HG03378 (cell line): Measurements from ENCODE around the gene SMURF1.

Experiments
- ATAC-seq: cut with Tn5 transposase; IDR thresholded peaks from one replicate; pipeline ENCODE4 v1.9.1; 2021; ENCODE audit warnings: mild to moderate bottlenecking, moderate library complexity; ENCODE audit not compliant: unreplicated experiment

The SMURF1 gene

DNA sequence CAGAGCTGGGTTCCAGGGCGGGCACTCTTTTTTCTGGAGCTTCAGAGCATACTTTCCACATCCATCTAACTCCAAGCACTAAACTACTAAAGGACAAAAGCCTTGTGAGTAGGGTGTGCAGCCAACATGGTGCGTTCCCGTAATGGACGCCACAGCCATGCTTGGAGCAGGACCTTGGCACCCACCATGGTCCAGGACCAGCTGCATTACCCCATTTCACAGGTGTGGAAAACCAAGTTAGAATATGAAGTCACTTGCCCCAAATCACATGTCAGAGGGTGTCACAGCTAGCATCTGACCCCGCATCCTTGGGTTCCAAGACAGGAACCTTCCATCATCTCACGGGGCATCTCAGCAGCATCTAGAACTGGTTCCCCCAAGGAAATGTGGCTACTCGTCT is 112.4 kb downstream of the SMURF1 start:
- no peak for ATAC-seq

DNA sequence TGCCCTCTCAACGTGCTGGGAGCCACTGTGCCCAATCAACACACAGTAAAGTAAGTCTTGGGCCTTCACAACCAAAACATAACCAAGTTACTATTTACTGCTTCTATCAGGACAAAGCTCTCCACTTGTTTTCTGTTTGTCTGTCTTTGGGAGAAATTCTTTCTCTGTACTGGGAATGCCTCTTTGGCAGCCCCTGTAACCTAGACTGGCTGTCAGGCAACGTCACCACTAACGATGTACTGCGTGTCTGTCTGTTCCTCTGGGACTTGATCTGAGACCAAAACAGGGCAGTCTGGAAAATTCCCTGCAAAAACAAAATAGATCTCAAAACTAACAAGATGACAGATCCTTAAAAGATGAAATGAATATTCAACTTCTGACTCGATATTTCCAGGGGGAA is 113.0 kb downstream of the SMURF1 start:
- no peak for ATAC-seq

DNA sequence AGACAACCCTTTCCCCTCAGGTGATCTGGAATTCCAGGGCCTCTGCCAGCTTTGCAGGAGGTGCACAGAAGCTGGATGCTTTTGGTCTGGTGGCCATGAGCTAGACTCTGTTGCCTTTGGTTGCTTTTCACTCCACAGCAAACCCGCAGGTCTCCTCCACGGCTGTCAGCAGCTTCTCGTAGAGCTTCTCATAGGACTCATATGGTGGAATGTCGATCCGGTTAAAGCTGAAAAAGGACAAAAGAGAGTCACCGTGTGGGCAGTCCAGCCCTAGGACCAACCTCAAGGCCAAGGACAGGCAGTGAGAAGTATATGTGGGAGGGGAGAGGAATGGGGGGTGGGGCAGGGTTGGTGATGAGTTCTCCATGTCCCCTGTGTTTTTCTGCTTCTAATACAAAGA is 113.5 kb downstream of the SMURF1 start:
- ATAC-seq: no peak

DNA sequence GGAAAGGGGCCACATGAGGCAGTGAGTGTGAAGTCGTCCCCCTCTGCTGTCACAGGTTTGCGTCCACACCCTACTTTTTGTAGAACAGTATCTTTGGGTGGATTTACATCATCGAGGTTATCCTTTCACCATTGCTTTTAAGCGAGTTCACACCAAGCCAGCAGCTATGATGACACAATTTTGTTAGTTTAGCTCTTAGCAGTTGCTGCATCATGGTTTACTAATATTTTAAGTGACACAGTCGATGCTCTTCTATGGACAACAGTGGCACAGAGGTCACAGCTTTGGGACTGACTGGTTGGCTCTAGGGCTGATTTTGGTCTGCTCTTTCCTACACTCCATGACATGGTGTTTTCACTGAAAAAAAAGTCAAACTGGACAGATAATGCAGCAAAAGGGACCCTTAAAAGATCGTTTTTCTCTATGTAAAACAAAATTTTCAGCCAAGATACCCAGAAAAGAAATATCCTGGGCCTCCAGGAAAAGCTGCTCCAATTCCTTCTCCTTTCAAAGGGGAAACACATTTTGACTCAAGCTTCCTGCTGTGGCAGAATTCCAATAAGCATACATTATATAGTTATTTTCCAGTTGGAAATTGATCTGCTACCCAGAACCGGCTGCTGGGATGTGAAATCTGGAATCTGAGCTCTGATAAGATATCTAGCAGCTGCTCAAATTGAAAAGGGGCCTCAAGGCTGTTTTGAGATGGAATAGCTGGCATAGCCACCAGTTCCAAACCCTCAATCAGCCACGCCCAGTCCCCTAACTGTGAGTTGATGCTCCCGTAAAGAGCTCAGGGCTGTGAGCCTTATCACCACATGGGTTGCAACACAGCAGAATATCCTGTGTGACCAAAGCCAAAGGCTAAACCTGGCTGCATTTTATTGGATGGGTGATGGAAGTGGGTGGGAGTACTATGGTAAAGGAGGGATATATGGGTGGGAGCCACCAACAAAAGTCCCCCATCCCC is 114.2 kb downstream of the SMURF1 start:
- no peak for ATAC-seq

DNA sequence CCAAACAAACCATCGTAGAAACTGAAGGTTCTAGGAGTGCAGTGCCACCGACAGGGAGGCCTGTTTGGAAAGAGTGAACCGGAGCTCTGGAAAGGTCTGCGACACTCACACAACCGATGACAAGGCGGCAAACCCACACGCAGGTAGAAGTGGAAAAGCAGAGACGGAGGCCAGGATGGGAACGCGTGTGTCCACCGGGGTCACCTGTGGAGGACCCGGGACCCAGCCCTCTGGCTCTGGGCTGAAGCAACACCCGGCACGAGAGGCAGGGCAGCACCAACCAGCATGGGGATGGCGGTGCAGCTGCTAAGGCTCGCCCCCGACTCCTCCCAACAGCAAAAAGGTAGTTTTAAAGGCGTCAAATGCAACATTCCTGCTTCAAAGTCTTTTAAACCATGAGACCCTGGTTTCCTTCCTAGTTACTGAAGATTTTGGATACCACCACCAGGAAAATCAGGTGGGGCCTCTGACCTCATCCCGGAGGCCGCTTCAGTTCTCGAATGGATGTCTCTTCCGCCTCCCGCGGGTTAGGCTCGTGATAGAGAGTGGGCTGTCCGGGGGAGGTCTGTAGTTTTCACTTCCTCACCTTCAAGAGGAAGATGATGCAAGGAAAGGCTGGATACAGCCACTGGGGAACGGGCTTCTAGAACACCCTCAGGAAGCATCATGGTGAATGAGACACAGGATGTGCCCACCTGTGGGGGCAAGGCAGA is 115.5 kb downstream of the SMURF1 start:
- no peak for ATAC-seq

DNA sequence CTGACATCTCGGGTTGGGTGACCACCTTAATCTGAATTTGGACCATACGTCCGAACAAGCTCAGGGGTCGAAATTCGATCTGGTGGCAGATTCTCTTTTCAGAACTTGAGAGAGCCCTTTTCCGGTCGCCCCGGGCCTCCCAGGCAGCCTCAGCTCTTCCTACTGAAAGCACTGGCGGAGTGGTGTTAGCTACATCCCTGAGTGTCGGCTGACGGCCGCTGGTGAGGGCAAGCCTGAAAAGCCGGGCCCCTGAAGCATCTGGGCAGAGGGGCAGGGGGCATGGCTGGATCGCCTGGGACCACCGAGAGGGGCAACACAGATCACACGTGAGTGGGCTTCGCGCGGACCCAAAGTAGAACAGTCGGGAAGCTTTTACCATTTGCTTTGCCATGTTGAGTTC is 116.1 kb downstream of the SMURF1 start:
- no peak for ATAC-seq

DNA sequence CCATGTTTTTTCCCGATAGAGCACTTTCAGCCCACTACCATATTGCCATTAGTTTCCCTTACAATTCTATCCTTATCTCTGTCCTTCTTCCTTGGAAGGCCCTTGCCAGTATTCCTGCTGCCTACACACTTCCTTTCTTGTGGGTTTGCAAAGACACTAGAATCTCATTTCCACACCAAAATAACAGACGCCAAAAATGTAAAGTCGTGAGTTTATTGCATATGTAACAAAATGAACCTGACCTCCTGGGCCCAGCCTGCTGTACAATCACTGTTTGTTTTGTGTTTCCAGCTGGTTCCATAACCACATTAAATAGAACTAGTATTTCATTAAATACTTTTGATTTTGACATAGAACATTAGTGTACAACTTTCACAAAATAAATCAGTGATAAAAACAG is 116.7 kb downstream of the SMURF1 start:
- ATAC-seq: no peak

DNA sequence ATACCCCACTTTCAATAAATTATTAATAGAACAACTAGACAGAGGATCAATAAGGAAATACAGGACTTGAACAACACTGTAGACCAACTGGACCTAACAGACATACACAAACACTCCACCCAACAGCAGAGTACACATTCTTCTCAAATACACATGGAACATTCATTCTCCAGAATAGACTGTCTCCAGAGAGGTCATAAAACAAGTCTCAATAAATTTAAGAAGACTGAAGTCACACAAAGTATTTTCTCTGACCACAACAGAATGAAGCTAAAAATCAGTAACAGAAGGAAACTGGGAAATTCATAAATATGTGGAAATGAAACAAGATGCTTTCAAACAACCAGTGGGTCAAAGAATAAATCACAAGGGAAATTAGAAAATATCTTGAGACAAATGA is 119.8 kb downstream of the SMURF1 start:
- ATAC-seq: no peak

DNA sequence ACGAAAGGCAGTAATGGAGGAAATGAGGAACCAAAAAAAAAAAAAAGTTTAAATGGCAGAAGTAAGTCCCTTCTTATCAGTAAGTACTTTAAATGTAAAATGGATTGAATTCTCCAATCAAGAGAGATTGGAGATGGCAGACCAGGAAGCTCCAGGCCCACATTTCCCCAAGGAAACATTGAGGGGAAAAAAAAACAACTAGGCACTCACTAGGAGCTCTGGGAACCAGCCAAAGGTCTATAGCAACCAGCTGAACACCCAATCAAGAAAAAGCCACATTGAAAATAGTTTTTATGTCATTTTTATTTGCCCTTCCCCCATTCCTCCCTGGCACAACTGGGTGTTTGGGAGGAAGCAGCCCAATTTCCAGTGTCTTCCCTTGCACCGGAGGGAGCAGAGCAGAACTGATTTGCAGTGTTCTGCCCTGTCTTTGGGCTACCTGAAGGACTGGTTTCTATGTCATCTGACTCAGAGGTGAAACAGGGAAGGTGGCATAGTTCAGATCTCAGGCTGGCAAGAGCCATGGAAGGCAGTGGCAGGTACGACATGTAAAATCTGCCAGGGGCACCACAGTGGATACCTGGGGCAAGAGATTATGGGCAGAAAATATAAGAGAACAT is 121.9 kb downstream of the SMURF1 start:
- no peak for ATAC-seq

DNA sequence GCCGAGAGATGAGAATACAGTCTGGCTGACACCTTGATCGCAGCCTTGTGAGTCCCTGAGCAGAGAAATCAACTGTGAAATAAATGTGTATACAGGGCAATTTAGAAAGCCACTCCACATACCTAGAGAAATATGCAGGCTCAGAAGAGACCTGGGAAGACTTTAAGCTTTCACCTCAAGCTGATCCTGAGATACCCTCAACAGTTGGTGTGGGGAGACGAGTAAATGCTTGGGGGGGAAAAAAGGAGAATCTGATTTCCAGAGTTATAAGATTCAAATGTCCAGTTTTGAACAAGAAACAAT is 123.5 kb downstream of the SMURF1 start:
- ATAC-seq: no peak

DNA sequence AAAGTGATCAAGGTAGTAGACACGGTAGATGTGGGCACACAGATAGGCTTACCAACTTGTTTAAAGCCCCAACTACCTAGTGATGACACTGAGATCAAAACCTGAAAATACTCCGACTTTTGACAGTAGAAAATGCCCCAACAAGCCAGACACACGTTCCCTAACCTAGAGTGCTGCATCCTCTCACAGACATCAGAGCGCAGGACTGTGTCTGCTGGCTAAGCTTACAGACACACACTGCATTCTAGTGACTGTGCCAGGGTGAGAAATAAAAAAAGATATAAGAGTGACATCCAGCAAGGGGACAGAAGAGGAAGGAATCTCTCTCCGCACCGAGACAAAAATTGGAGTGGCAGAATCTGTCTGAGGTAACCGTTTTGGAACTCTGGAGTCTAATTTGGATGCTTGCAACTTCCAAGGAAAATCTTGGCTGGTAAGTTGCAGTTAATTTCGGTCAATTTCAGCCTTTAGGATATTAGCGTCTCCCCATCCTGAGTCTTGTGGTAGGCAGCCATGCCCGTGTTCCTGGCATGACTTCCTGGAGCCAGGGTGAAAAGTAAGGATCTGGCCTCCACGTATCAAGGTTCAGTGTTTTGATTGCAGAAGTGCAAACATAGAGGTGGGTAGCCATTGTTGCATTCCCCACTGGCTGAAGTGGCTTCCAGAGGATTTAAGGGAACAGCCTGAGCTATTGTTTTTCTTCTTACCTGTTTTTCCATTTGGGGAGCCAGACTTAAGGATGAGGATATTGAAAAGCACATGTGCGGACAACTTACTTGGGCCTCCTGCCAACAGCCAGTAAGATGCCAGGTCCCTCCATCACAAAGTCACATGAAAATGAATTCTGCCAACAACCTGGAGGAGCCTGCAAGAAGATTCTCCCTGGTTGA is 124.1 kb downstream of the SMURF1 start:
- ATAC-seq: no peak

DNA sequence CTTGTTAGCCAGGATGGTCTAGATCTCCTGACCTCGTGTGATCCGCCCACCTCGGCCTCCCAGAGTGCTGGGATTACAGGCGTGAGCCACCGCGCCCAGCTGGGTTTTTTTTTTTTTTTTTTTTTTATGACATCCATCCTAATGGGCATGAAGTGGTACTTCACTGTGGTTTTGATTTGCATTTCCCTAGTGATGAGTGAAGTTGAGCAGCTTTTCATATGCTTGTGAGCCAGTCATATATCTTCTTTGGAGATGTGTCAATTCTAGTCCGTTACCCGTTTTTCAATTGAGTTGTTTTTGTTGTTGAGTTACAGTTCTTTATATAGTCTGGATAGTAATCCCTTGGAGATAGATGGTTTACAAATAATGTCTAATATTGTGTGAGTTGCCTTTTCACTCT is 127.7 kb downstream of the SMURF1 start:
- no peak for ATAC-seq

DNA sequence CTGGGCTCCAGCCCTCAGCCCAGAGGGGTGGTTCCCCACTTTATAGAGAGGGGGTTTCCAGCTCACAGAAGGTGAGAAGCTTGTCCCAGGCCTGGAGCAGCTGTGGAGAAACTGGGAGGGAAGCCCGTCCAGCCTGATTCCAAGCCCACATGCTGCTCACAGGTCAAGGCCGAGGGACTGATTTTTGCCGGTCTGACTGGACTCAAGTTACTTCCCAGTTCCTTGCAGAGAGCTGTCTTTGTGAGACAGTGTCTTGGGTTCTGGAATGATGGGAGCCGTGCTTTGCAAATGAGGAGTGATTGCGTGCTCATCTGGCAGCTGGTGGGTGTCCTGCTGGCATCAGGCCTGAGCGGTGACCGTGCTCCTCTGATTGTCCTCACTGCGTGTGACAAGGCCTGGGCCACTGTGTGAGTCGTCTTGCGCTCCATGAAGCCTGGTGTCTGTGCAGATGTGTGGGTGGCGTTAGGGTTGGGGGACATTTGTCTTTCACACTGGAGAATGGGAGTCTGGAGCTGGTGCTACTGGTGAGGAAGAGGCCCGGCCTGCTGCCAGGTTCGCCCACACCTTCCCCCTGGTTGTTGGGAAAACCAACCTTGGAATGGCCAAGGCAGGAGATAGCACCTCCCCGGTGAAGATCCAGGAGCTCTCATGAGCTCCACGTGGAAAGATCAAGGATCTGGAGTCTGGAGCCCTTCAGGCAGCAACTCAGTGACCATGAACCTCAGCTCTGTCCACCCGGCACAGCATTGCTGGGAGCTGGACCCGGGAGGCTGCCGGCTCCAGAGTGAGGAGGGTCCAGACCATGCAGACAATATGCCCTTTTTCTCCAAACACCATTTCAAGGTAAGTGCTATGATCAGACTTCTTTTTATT is 129.6 kb downstream of the SMURF1 start:
- ATAC-seq: no peak

DNA sequence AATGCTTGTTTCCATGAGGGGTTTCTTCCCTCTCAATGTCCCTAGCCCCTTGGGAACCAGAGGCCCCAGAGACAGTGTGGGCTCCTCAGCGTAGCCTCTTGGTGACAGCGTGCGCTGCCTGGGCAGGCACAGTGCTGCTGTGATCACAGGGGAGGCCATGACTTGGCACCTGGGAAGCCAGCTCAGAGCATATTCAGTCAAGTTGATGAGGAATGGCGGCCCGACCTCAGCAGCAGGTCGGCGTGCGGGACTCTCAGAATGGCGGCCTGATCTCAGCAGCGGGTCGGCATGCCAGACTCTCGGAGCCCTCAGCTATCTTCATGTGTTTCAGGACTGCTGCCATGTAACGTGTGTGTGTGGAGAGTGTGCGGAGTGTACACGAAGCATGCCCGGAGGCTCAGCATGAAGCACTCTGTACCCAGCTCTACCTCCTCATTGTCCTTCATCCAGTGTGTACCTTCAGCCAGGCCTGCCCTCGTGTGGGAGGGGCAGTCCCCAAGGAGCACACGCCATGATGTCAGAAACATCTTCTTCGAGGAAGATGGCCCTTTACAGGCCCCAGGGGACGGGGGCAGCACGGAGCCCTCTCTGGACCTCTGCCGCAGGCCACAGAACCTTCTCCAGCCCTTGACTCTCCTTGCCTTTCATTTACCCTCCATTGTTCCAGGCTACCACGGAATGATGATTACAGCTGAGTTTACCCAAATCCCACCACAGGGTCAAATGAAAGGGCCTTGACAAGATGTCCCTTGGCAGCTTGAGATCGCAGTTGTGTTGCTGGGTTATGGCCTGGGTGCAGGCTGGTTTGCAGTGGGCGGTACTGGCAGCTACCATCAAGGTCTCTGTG is 130.4 kb downstream of the SMURF1 start:
- ATAC-seq: no peak

DNA sequence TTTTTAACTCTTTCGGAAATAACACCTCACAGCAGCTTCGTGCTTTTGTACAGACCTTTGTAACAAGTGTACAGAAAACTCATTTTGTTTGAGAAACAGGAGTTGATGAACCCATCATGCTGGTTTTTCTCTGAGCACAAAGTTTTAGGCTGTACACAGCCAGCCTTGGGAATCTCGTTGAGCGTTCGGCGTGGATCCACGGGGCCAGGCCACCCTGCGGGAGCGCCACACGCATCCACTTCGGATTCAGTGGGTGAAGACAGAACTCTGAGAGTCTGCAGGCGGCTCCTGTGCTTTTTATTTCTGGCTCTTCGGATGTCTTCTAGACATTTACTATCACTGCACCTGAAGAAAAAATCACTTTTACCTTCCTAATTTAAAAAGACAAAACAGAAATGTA is 131.2 kb downstream of the SMURF1 start:
- ATAC-seq: no peak

DNA sequence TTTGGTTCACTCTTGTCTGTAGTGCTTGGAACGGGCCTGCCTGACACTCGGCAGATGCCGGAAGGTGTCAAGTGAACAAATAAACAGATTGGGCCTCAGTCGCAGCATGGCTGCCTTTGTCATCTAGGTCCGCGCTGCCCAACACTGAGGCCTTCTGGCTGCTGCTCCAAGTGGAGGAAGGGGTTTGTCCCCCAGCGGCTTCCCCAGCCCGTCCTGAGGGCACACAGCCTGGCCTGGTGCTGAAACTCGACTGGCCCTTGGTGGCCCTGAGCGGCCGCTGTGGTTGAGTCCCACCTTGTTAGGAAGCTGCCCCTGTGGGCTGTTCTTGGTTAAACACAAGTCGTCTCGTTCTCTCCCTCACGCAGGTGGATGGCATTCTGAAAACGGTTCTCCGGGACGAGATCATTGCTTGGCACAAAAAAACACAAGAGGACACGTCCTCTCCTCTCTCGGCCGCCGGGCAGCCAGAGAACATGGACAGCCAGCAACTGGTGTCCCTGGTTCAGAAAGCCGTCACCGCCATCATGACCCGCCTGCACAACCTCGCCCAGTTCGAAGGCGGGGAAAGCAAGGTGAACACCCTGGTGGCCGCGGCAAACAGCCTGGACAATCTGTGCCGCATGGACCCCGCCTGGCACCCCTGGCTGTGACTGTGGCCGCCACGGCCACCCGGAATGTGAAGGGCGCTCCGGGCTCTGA is 132.1 kb downstream of the SMURF1 start:
- no peak for ATAC-seq

DNA sequence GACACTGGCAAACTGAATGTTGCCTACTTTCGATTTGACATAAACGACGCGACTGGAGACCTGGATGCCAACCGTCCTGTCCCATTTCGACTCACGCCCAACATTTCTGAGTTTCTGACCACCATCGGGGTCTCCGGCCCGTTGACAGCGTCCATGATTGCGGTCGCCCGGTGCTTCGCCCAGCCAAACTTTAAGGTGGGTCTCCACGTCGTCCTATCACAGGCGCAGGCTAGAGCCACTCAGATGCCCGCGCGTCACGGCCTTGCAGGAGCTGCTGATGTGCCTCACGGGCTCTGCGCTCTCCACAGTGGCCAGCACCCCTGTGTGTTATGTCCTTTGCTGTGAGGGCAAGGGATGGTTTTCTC is 132.6 kb downstream of the SMURF1 start:
- ATAC-seq: no peak

DNA sequence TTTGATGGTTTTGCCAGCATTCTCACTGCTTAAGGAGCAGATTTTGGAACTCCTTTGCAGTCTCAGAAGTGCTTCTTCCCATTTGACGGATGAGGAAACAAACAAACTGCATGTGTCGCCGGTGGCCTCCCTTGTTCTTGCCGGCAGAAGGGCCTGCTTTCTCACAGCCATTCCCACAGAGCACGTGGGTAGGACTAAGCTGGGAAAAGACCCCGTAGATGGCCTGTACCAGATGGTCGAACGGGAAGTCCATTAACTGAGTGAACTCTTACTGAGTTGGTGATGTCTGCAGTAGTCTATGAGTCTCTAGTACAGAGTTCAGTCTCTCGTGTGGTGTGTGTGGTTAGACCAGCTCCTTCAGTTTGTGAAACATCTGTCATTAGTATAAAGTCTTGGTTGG is 133.6 kb downstream of the SMURF1 start:
- ATAC-seq: no peak
